ENCODE results near the gene ABHD16B. TPM values are rescaled to one million over a fixed set of nuclear protein-coding genes. Genes with fewer than 3 reads are reported as not detected.
A peak's percentile ranks its signal among the peaks of the same experiment; 100 is the strongest.

ABHD16B gene
- total and polyA plus RNA-seq, 2 of the 13 experiments (the other 11 are each of a cell fraction or from before 2014, with no cell fraction given) = not detected

- TF ChIP-seq FOXK1 (CRISPR knock-in tag; IDR thresholded peaks at IDR 0.05; ENCODE audit: borderline replicate concordance, low read depth) = no peak
- 0 out of 2 replicates have a peak, but pooled peaks have one; percentile 36 for TF ChIP-seq ATF7-NPFF (CRISPR knock-in tag; IDR thresholded peaks at IDR 0.05; ENCODE audit: low read depth)
- TF ChIP-seq, protein P1, sequence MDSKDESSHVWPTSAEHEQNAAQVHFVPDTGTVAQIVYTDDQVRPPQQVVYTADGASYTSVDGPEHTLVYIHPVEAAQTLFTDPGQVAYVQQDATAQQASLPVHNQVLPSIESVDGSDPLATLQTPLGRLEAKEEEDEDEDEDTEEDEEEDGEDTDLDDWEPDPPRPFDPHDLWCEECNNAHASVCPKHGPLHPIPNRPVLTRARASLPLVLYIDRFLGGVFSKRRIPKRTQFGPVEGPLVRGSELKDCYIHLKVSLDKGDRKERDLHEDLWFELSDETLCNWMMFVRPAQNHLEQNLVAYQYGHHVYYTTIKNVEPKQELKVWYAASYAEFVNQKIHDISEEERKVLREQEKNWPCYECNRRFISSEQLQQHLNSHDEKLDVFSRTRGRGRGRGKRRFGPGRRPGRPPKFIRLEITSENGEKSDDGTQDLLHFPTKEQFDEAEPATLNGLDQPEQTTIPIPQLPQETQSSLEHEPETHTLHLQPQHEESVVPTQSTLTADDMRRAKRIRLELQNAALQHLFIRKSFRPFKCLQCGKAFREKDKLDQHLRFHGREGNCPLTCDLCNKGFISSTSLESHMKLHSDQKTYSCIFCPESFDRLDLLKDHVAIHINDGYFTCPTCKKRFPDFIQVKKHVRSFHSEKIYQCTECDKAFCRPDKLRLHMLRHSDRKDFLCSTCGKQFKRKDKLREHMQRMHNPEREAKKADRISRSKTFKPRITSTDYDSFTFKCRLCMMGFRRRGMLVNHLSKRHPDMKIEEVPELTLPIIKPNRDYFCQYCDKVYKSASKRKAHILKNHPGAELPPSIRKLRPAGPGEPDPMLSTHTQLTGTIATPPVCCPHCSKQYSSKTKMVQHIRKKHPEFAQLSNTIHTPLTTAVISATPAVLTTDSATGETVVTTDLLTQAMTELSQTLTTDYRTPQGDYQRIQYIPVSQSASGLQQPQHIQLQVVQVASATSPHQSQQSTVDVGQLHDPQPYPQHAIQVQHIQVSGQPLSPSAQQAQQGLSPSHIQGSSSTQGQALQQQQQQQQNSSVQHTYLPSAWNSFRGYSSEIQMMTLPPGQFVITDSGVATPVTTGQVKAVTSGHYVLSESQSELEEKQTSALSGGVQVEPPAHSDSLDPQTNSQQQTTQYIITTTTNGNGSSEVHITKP (CRISPR knock-in tag; IDR thresholded peaks at IDR 0.05; ENCODE audit: low read depth) = peak; percentile 3; the same call in 1 of the 2 replicates
- TF ChIP-seq, protein P2, sequence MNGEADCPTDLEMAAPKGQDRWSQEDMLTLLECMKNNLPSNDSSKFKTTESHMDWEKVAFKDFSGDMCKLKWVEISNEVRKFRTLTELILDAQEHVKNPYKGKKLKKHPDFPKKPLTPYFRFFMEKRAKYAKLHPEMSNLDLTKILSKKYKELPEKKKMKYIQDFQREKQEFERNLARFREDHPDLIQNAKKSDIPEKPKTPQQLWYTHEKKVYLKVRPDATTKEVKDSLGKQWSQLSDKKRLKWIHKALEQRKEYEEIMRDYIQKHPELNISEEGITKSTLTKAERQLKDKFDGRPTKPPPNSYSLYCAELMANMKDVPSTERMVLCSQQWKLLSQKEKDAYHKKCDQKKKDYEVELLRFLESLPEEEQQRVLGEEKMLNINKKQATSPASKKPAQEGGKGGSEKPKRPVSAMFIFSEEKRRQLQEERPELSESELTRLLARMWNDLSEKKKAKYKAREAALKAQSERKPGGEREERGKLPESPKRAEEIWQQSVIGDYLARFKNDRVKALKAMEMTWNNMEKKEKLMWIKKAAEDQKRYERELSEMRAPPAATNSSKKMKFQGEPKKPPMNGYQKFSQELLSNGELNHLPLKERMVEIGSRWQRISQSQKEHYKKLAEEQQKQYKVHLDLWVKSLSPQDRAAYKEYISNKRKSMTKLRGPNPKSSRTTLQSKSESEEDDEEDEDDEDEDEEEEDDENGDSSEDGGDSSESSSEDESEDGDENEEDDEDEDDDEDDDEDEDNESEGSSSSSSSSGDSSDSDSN (CRISPR knock-in tag; IDR thresholded peaks at IDR 0.05) = peak; percentile 74
- TF ChIP-seq MXI1 (IDR thresholded peaks at IDR 0.05; ENCODE audit: borderline replicate concordance, low read depth, low read length) = no peak
- no peak for TF ChIP-seq ZNF230 (CRISPR knock-in tag; IDR thresholded peaks at IDR 0.05)
- TF ChIP-seq TCF7 (IDR thresholded peaks at IDR 0.05; ENCODE audit: low read depth) = no peak
- peak; percentile 53; the same call in 1 of the 2 replicates for TF ChIP-seq ZNF556 (CRISPR knock-in tag; IDR thresholded peaks at IDR 0.05; ENCODE audit: borderline replicate concordance)
- TF ChIP-seq SAP130 (CRISPR knock-in tag; IDR thresholded peaks at IDR 0.05; ENCODE audit: low read depth) = peak; percentile 48; the same call in 1 of the 2 replicates
- TF ChIP-seq ZNF780A (CRISPR knock-in tag; IDR thresholded peaks at IDR 0.05) = no peak
- TF ChIP-seq, protein P3, sequence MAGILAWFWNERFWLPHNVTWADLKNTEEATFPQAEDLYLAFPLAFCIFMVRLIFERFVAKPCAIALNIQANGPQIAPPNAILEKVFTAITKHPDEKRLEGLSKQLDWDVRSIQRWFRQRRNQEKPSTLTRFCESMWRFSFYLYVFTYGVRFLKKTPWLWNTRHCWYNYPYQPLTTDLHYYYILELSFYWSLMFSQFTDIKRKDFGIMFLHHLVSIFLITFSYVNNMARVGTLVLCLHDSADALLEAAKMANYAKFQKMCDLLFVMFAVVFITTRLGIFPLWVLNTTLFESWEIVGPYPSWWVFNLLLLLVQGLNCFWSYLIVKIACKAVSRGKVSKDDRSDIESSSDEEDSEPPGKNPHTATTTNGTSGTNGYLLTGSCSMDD (CRISPR knock-in tag; IDR thresholded peaks at IDR 0.05) = no peak
- TF ChIP-seq ZNF468 (CRISPR knock-in tag; IDR thresholded peaks at IDR 0.05) = no peak
- TF ChIP-seq TMF1 (CRISPR knock-in tag; IDR thresholded peaks at IDR 0.05; ENCODE audit: low read depth) = peak; percentile 58; the same call in 1 of the 2 replicates
Measured at GRCh38 chr20:63846128-63846771, 15.0 kb upstream of the ABHD16B start (continued).

Data from HepG2 (cell line).